HG03196 (cell line): Measurements from ENCODE around the gene MDH1.
"Not testable (repeated sequence)": the region's sequence is repeated elsewhere in the genome, so short reads cannot be mapped to it uniquely, and the experiment has no call there.

ENCODE experiments used
- ATAC-seq: cut with Tn5 transposase; IDR thresholded peaks from one replicate; pipeline ENCODE4 v1.9.1; 2021; ENCODE audit not compliant: unreplicated experiment

Gene MDH1

DNA sequence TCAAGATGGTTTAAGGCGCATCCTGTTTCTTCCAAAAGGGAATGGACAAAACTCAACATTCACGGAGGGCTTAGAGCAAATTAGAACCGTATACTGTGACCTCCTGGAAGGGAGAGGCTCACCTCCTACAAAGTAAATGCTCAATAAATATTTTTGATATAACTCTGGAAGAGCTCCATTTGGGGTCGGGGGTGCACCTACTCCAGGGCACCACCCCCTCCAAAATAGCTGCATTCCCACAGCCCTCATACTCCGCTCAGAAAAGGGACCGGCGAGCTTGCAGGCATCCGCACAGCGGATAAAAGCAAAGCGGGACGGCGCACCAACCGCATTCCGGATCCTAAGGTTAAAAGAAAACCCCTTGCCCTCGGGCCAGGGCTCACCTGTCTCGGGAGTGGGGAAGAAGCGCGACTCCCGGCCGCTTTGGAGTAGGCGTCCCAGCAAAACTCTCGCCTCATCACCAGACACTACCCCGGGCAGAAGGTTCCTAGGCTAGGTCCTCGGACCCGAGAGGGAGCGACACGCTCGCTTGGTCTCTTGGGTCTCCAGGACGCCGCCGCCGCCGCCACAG lies 864 bp upstream of the MDH1 start:
- peak; percentile 0 for ATAC-seq

DNA sequence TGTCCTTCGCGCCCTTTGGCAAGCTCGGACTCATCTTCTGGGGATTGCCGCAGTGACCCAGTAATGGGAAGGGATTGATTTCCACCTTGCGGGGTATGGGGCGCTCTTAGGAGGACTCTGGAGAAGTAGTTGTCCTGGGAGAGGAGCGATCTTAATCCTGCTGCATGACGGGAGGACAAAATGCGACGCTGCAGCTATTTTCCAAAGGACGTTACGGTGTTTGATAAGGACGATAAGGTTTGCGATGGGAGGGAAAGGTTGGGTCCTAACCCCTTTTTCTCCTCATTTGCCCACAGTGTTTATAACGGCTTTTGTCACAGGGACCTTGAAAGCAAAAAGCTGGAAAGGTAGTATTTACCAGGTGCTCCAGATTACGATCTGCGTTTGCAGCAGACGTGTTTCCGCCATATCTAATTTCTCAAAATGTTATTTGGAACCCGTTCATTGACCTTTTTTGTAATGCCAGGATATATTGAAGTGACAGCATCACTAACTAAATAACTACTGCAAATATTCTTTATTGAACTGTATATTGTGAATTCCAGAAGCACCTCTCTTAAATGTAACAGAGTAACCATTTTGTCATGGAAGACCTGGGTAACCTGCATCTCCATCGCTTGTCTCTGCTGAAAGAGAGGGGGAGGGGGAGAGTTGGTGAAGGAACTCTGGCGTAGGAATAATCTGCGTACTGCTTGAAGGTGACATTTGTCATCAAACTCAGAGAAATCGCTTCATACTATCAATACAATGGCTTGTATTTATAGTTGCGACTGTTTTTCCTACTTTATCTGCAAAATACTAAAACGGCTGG lies 590 bp downstream of the MDH1 start:
- peak; percentile 24 for ATAC-seq

DNA sequence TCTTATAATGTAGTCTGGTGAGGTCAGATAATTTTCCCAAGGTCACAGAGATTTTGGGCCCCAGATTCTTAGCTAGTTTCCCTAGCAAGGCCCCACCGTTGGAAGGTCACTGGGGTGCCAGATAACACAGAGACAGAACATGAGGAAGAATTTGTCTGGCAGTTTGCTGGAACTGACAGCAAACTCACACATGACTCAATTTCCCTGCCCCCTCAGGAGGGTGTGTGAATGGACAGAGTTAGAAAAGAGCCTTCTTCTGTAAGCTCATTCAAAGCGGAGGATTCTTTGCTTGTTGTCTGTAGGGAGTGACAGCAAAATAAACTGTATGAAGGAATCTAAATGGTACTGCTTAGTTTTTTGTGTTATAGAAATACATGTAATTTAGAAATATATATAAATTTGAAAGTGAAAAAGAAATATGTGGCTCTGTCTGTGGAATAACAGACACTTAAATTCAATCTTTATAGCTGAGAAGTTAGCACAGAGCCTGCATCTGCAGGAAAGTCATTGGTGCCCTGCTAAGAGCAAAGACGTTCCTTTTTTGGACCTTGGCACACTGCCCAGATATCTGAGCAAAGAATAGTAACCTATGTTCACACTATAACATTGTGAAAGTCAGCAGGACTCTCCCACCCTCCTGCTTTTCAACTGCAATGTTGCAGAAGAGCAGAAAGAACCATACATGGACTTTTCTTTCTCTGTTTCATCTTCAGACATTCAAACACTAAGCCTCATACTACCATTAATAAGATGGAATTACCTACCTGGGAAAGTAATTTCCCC lies 2.1 kb downstream of the MDH1 start:
- ATAC-seq = no peak

- no peak for ATAC-seq
These were observed 2.9 kb downstream of the MDH1 start for GRCh38 chr2:63591566-63592175.

GRCh38 chr2:63594660-63595059 lies 5.9 kb downstream of the MDH1 start:
- ATAC-seq = no peak

DNA sequence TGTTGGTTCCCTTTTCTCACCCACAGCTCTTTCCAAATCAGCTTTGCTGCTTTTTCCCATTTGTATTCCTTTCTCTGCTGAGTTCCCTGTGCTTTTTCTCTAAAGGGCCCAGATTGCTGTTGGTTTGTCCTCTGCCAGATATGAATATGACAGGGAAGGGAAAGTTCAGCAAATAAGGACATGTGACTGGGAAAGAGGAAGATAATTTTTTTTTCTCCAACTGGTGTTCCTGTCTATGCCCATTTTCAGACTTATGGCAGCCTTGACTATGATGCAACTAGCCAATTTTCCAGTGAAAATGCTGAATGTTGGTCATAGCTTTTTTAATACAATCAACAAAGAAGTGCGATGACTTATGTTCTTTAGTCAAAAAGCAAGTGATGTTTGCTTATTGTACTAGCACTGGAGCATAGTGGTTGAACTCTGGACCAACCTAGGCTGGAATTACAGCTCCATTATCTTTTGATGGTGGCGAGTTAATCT lies 7.7 kb downstream of the MDH1 start:
- no peak for ATAC-seq

DNA sequence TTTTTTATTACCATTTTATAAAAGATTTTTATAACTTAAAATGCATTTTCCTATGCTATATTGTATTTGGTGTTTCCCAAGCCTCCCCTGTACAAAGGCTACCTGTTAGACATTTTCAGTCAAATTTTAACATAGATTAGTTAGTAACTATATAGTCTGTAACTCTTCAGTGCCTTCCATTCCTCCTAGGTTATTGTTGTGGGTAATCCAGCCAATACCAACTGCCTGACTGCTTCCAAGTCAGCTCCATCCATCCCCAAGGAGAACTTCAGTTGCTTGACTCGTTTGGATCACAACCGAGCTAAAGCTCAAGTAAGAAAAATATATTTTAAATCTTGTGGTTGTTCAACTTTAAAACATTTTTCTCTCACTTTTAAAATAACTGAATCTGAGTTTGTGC lies 10.2 kb downstream of the MDH1 start:
- ATAC-seq = no peak

DNA sequence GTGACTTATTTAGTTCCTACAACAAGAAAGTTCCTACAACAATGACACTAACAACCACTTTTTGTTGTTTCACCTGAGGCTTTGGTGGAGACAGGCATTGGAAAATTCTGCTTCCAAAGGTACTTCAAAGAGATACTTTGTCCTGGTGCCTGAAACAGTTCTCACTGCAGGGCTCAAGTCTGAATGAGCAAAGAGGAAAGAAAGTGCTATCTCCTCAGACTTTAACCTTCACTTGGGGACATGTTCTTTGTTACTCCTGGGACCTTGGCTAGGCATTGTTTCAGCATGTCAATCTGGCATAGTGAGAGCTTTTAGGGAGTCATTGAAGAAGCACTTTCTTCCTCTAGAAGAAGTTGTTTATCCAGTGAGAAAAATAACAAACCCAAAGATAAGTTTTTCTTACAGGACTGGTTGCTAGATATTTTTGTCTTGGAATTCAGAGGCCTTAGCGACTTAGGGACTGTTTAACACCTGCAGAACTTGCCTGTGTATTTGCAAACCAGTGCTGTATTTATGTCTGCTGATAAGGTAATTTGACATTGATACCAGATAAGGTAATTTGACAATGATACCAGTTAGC lies 12.2 kb downstream of the MDH1 start:
- ATAC-seq = no peak

DNA sequence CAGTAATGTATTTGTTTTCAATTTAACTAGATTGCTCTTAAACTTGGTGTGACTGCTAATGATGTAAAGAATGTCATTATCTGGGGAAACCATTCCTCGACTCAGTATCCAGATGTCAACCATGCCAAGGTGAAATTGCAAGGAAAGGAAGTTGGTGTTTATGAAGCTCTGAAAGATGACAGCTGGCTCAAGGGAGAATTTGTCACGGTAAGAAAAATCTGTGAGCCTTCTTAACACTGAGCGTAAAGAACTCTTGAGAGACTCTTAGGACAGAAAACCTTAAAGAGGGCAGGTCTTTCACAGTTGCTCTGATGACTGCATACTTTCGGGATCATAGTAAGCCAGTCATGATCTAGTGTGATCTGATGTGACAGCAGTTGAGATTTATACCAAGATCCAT lies 15.9 kb downstream of the MDH1 start:
- no peak for ATAC-seq

DNA sequence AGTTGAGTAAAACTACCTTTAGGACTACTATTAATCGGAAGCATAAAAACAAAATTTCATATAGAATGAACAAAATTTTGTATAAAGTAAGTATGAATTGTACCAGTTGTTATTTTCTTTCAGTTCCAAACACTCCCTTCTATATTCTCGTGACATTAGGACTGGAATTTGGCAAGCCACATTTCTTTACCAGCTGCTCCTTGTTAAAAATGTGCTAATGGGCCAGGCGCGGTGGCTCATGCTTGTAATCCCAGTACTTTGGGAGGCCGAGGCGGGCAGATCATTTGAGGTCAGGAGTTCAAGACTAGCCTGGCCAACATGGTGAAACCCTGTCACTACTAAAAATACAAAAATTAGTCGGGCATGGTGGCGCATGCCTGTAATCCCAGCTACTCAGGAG lies 20.1 kb downstream of the MDH1 start:
- ATAC-seq = not testable (repeated sequence)

DNA sequence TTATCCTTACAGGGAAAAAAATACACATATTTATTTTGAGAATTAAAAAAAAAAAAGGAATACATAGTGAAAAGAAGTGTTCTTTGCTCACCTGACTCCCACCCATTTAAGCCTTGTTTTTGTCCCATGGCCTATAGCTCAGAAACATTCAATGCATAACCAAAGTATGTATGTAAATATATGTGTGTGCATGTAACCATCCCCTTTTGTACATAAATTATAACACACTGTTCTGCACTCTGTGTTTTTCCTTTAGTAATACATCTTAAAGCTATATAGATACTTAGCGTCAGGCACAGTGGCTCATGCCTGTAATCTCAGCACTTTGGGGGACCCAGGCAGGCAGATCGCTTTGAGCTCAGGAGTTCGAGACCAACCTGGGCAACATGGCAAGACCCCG lies 21.8 kb downstream of the MDH1 start:
- ATAC-seq = no peak

- no peak for ATAC-seq
These were observed 24.7 kb downstream of the MDH1 start for GRCh38 chr2:63613391-63613901.

DNA sequence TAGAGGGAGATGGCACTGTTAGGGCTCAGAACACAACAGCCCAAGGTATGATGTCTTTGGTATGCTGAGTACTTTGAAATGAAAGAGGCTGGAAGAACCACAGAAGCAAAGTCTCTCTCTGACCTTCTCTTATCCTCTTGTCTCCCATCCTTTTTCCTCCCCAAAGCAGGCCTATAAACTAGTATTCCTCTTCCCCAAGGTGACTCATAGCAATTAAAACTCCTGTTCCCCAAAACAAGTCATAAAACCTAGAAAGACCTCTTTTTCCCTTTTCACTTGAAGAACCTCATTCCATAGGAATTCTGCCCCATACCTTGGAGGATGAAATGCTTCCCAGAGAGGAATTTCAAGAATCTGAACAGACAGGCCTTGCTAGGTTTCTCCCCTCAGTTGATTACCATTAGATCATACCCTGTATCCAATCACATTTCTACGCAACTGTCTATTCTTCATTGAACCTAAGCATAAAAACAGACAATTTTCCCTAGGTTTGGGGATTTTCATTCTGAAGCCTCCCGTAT lies 25.7 kb downstream of the MDH1 start:
- ATAC-seq = no peak

DNA sequence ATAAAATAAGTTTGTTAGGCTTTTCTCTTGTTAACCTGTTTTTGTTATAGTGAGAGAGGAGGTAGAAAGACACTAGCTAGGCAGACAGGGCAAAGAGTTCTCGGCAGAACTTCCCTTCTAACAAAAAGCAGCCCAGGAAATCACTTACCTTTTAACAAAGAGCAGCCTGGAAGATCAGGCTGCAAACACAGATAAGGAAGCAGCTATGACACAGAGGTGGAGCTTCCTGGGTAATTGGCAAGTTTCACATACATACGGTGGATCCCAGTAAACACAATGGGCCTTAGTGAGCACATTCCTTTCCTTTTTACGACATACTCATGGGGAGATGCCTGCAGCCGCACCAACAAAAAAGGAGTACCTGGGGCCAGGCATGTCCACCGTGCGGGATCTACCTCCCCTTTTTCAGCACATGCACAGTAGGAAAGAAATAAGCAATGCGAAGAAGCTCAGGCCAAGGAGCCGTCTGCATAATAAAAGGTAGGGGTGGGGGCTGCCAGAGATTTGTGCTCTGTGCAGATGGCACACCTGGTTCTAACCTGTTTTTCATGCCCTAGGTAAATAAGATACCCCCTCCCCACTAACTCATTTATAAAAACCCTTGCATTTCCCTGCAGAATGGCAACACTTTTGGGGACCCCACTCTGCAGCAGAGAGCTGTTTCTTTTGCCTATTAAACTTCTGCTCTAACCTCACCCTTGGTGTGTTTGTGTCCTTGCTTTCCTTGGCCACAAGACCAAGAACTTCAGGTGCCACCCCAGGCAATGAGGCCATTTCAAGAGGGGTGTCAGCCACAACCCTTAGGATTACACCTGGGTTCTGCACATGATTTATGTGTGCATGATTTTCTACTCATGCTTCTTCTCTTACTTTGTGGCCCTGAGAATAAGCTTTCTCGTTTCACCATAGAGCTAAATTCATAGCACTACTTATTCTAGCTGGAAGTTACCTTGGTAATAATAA lies 26.5 kb downstream of the MDH1 start:
- ATAC-seq = no peak

DNA sequence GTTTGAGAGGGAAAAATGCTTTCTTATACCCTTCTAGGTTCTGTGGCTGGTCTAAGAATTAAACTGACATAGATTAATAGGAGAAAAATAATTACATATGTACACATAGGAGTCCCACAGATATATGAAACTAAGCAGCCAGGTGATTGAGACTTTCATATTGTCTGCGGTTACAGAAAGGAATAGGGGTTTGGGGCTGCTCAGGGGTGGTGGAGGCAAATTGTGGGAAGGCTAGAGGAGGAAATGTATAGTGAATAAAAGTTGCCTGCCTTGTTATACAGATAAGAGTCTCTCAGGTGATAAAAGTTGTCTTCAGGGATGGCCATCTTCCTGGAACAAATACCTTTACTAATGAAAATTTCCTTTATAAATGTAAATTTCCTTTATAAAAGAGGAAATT lies 28.6 kb downstream of the MDH1 start:
- ATAC-seq = no peak

DNA sequence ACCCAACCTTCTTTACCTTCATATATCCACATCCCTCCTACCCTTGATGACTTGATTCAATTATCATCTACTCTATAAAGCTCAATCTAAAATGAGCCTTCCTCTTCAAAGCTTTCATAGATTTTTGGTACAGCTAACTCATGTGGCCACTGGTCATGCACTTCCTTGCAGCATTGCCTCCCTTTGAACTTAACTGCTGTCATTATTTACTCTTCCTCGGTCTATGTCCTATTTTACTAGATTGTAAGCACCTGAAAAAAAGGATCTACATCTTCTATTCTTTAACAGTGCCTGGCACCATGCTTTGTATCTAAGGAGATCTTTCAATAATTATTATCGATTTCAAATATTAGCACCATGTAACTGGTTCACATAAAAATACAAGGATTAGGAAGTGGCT lies 30.6 kb downstream of the MDH1 start:
- no peak for ATAC-seq

DNA sequence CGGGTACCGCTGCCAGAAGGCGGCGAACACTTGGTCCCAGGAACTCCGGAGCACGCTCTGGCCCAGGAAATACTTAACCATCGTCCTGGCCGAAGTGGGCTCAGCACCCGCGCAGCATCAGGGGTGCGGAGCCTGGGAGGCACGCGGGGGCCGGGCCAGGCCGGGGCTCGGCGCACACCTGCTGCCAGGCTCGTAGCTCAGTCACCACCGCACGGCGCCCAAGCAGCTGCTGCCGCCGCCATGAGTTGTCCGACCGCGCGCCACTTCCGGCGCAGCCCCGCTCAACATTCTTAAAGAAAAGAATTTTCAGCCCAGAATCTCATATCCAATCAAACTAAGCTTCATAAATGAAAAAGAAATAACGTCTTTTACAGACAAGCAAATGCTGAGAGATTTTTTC lies 34.0 kb downstream of the MDH1 start:
- ATAC-seq = no peak

GRCh38 chr2:63623763-63624162 lies 35.0 kb downstream of the MDH1 start:
- ATAC-seq = not testable (repeated sequence)

DNA sequence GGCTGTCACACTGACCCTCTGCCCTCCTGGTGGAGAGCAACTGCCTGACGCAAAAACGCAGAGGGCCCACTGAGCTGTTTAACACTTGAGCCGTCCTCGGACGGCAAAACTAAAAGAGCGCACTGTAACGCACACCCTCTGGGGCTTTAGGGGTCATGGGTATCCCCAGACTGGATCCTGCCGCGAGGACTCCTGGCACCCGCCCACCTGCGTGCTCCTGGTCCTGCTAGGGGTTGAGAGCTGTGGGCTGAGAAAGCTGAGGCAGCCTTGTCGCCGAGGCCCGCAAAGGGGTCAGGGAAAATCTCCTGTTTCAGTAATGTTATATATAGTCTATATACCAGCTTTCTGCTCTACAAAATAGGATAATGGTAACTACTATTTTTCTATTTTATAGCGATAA lies 39.1 kb downstream of the MDH1 start:
- no peak for ATAC-seq
